ENCODE measurements around the gene HBP1.

DNA sequence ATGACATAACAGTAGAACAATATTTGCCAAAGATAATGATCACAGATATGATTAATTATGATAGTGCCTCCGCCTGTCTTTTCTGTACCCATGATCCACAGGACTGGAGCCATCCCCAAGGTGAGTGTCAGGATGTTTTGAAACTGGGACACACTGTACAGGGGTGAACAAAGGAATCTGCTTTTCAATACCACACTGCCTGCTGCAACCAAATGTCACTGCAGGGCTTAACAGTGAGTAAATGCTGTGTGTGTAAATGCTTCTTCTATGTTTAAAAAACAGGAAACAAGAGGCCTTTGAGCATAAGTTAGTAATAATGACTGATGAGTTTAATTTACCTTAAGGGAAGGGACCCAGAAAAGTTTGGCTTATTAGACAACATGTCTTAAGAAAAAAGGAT is 65.2 kb downstream of the HBP1 start:
- TF ChIP-seq, protein P1, sequence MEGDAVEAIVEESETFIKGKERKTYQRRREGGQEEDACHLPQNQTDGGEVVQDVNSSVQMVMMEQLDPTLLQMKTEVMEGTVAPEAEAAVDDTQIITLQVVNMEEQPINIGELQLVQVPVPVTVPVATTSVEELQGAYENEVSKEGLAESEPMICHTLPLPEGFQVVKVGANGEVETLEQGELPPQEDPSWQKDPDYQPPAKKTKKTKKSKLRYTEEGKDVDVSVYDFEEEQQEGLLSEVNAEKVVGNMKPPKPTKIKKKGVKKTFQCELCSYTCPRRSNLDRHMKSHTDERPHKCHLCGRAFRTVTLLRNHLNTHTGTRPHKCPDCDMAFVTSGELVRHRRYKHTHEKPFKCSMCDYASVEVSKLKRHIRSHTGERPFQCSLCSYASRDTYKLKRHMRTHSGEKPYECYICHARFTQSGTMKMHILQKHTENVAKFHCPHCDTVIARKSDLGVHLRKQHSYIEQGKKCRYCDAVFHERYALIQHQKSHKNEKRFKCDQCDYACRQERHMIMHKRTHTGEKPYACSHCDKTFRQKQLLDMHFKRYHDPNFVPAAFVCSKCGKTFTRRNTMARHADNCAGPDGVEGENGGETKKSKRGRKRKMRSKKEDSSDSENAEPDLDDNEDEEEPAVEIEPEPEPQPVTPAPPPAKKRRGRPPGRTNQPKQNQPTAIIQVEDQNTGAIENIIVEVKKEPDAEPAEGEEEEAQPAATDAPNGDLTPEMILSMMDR (IDR thresholded peaks at IDR 0.05): no peak
- no peak for TF ChIP-seq POLR2A (IDR thresholded peaks at IDR 0.05)

Measured in heart left ventricle (tissue), 13 donors.